GM18502 (cell line): Measurements from ENCODE around the gene FHIT.
"Not testable (repeated sequence)": the region's sequence is repeated elsewhere in the genome, so short reads cannot be mapped to it uniquely, and the experiment has no call there.

Source experiments
- ATAC-seq: cut with Tn5 transposase; IDR thresholded peaks from one replicate; pipeline ENCODE4 v1.9.1; 2021; ENCODE audit warnings: mild to moderate bottlenecking; ENCODE audit not compliant: unreplicated experiment, poor library complexity

Gene FHIT

GRCh38 chr3:61015859-61016258 lies 235.4 kb downstream of the FHIT start:
- no peak for ATAC-seq

- ATAC-seq: no peak
Observed at GRCh38 chr3:61015408-61015807, 235.8 kb downstream of the FHIT start.

DNA sequence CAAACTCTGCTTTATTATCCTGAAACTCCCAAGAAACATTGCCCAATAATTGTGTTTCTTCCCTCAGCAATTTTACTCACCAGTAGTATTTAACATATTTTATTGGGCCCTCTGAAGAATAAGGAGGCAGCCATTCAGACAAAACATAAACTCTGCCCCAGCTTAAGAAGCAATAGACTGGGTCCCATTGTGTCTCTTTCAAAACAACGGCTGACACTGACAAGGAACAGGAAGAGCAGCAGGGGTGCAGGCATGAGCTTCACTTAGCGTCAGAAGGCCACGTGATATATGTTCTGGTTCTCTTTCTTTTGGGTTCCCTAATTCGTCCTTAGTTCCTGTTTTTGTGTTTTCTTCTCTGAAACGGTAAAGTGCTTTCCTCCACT lies 242.3 kb downstream of the FHIT start:
- ATAC-seq: peak; percentile 52

DNA sequence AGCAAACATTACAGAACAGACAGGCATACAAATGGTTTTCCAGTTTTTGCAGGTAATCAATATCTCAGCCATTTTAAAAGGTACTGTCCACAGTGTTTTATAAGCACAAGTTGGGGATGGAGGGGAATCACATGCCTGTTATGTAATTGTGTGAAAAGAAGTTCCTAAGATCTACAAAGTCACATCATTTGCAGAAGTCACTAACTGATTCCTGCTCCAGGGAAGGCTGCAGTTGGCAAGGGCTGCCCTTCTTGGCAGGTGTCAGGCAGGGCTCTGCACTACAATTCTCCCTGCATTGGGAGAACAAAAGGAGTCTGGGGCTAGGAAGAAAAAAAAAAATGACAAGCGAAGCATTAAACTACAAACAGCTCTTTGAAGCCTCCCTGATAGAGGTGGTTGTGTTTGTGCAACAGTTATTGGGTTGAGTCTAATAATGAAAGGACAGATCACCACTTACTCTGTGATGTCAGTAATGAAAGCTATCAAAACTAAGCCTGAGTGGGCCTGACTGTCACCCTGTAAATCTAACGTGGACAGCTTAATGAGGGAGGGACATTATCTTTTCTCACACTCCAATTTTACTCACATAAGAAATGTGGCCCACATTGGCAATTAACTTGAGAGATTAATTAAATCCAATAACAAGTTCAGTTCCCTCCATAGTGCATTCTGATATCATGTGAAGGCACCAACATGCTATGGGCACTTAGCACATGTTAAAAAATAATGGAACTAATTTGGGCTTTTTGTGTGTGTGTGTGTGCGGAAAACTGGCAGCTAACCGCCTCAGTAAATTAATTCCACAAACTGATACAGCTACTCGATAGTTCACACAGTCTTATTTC lies 242.9 kb downstream of the FHIT start:
- ATAC-seq: no peak

DNA sequence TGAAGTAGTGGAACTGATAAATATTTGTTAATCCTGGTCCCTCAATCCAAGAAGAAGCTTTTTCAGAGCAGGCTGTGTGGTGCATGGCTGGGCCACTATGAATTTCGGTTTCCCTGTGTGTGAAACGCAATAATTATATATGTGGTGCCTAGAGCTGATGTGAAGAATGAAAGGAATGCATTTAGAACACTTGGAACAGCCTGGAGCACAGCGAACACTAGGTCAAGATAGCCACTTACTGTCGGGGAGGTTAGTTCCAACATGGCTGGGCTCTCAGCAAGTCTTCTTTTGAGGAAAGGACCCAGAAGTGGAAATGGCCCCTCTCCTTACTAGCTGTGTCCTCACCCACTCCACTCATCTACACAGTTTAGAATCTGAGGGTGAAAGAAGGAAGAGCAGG lies 245.7 kb downstream of the FHIT start:
- no peak for ATAC-seq

DNA sequence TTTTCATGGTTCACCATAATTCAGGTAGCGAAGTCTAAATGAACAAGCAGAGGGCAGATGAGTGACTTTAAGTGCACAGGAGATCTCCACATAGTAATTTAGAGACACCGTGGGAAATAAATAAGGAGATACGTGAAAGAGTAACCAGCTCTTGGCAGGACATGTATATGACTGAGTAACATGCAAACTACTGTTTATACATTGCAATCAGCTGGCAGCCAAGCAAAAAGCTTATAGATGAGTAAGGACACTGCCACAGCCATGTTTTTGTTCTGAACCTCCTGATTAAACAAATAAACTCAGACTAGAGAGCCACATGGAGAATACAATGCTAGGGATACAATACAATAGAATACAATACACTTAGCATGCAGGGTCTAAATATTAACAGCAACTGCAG lies 252.4 kb downstream of the FHIT start:
- no peak for ATAC-seq

DNA sequence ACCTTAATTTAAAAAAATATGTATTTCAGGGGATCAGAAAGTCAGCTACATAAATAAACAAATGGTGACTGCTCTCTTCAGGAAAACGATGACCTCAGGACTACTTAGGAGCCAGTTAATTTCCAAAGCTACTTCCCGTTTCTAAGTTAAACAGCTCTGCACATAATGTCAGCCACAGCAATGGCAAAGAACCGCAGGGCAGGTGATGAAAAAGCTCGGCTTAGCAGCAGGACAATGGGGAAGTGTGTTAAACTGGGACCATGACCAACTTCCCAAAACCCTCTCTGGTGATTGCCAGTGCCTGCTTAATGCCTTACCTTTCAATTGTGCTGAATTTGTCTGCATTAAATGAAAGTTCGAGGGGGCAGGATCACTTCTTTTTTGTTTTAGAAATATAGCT lies 258.9 kb downstream of the FHIT start:
- no peak for ATAC-seq

DNA sequence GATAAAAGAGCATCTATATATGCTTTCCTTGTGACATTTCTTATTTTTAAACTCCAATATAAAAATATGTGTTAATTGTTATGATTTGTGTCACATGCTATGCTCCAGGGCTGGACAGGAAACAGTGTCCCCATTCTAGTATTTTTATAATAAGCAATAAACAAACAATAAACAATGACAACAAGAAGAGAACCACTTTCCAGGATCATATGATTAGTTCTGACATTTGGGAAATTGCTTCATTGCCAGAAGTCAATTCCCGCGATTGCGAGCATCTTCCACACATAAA lies 260.9 kb downstream of the FHIT start:
- no peak for ATAC-seq

DNA sequence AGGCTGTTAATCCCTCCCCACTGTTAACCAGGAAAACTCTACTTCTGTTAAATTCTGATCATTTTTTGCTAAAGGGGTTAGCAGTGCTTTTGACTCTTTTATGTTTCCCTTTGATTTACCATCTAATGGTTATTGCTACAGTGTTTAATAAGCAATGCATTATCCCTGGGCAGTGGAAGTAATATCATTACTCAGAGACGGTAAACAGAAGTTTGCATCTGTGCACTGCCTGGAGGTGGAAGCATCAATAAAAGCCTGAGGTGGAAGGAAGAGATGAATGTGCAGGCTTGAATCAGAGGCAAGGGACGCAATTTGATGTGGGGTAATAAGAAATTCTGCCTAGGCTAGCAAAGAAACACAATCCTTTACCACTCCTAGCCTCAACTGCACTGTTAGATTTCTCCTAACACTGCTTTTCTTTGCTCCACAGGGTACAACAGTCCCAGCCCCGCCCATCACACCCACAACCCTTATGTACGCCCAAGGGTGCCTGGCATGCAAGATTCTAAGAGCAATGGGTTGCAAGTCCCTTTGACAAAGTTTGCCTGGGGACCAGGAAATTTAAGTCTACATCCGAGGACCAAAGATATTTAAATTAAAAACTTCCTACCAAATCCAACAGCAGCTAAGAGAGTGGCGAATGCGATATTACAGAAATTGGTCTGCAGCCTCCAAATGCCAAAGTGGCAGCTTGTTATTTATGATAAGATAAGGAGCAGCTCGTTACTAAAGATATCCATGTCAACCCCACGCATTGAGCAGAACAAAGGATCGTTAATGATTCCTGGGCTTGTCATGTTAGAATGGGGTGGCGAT lies 261.4 kb downstream of the FHIT start:
- no peak for ATAC-seq

DNA sequence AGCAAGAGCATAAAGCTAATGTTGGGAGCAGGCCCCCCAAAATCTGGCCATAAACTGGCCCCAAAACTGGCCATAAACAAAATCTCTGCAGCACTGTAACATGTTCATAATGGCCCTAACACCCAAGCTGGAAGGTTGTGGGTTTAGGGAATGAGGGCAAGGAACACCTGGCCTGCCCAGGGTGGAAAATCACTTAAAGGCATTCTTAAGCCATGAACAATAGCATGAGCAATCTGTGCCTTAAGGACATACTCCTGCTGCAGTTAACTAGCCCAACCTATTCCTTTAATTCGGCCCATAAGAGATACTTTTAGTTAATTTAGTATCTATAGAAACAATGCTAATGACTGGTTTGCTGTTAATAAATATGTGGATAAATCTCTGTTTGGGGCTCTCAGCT lies 264.1 kb downstream of the FHIT start:
- not testable (repeated sequence) for ATAC-seq

DNA sequence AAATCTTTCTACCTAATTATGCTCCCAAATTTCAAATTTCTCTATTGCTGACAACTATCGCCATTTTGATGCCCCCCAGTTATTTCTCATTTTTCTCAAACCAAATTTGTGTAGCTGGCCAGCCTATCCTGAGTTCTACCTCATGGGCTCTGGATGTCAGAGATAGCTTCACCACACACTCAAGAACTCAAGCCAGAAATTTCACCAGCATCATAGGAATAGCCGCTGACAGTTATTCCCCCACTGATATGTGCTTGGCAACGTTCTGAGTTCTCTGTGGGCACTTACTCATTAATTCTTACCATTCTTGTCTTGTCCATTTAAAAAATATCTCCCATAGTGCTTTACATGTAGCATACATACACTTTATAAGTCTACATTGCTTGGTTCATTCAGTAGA lies 264.7 kb downstream of the FHIT start:
- ATAC-seq: no peak

GRCh38 chr3:60983906-60984305 lies 267.3 kb downstream of the FHIT start:
- no peak for ATAC-seq

DNA sequence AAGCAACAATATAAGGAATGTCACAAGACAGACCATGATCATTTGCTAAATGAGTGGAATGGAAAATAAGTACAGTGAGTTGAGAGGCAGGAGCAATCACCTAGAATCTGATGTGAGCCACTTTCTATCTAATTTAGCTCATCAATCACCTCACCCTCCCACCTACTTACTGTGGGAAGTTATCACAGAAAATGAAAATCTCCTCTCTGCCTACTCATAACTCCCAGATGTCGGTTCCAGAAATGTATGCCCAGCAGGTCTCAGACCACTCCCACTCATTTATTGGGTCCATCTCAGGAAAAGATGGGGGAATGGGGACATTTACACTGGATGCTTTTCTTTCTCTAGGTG lies 270.9 kb downstream of the FHIT start:
- ATAC-seq: no peak

DNA sequence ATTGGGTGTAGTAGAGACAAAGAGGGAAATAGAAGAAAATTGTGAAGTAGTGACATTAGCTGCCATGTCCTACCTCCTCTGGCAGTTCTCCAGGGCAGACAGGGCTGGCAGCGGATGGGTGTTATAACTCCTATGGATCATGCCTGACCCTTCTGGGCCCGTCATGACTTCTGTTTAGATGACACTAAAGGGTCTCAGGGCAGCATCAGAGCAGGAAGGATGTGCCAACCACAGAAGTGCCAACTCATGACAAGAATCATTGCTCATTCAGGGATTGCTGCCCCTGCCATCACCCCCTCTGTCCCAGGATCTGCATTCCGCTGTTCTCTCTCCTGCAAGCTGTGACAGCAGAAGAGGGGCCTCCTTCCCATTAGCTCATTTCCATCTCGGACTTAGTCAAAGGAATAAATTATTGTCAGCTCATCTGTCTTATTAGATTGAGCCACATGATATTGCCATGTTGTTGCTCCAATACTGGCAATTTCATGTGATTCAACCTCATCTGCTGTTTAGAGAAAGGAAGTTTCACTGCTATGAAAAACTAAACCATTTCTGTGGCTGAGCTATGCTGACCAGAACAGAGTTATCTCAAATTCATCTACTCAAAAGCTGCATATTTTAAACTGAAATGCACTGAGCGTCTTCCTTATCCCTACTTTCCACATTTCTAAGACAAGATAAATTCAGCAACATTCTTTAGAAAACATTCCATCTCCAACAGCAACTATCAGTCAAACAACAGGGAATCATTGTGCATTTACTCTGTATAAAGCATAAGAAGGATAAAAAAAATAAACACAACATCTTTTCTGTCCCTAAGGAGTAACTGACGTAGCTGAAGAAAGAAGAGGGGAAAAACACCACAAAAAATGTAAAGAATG lies 271.6 kb downstream of the FHIT start:
- ATAC-seq: no peak

GRCh38 chr3:60973321-60973720 lies 277.9 kb downstream of the FHIT start:
- no peak for ATAC-seq

DNA sequence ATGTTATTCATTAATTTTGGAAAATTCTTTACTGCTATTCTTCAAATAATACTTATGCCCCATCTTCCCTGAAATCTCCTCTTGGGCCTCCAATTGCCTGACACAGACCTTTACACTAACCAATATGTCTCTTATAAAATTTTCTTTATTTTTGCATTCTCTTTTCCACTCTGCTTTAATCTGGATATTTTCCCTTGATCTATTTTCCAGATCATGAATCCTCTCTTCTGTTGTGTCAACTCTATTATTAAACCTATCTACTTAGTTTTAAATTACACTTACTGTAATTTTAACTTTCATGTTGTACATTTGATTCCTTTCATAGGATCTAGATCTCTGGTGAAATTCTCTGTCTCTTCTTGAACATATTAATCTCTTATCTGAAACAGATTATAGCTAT lies 278.7 kb downstream of the FHIT start:
- ATAC-seq: no peak

- no peak for ATAC-seq
Observed at GRCh38 chr3:60970850-60971249, 280.4 kb downstream of the FHIT start.

- ATAC-seq: no peak
Observed at GRCh38 chr3:60967141-60967540, 284.1 kb downstream of the FHIT start.

- no peak for ATAC-seq
Observed at GRCh38 chr3:60957541-60957940, 293.7 kb downstream of the FHIT start.

DNA sequence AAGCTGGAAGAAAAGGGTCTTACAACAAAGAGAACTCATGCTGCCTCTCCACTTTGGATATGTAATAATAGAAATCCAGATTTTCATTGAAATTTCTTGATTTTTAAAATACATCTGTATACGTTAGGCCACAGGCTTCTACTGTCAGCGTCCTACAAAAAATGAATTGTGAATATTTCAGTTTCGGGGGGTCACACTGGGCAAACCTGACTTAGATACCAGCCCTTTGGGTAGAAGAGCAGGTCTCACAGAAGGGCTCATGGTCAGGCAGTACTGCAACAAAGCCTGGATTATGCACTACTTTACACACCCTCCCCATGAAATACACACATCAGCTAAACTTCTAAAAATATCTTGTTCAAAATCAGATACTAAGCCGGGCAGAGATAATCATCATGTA lies 294.5 kb downstream of the FHIT start:
- no peak for ATAC-seq

DNA sequence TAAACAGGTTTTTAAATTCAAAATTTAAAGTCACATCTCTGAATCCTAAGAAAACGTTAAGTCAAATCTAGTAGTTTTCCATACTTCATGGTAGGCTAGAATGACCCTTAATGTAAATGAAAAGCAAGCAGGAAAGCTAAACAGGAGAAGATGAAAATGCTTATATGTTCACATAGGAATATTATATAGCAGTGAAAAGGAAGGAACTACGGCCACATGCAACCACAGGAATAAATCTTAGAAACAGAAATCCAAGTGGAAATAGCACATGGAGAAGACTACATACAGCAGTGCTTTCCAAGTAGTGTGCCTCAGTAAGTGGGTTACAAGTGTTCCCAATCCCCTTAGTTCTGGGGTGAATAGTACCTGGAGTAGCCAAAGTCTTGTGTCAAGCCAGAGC lies 296.2 kb downstream of the FHIT start:
- ATAC-seq: no peak
